K562 (cell line): ENCODE results near the gene CNNM4. TPM values are rescaled to one million over a fixed set of nuclear protein-coding genes. Genes with fewer than 3 reads are reported as not detected.

Experiments used
- ARID3B ChIP-seq: fragments of 250-450 bp; sonication (Bioruptor Pico); IDR thresholded peaks from 2 replicates; pipeline ENCODE4 v1.4.0; 2020; ENCODE audit warnings: borderline replicate concordance
- HCFC1 ChIP-seq: IDR thresholded peaks from 2 replicates; pipeline ENCODE4 v1.6.1; 2012; ENCODE audit warnings: low read depth, low read length, improper control_type of control experiment
- REST ChIP-seq, 2 experiments: fragments of 450-650 bp; formaldehyde crosslinking in 1 of 2; IDR thresholded peaks; 2 replicates each; pipeline versions ENCODE4 v1.4.0 to v1.6.1; 2014 to 2020; ENCODE audit warnings: mild to moderate bottlenecking in 2 of 2, borderline replicate concordance in 1 of 2, low read depth in 1 of 2
- SP2 ChIP-seq: IDR thresholded peaks from 2 replicates; pipeline ENCODE4 v1.6.1; 2011; ENCODE audit warnings: mild to moderate bottlenecking, low read depth, low read length, moderate library complexity; ENCODE audit not compliant: poor library complexity, severe bottlenecking; ENCODE audit errors: extremely low read depth
- ZNF766 ChIP-seq: fragments of 200-800 bp; sonication (Bioruptor generic); conservative IDR thresholded peaks from 2 replicates; pipeline ENCODE4 v1.6.1; 2016; ENCODE audit warnings: missing genetic modification characterization, missing compliant biosample characterization
- polyA plus RNA-seq, 8 experiments: library from polyadenylated mRNA; depleted of rRNA in 4 of 8; stranded (reverse) in 5 of 8; unstranded in 3 of 8; fragments of >200 nt; fragmentation: Nextera tagmentation in 2 of 8; fragmentation: Illumina TruSeq in 1 of 8; extraction: Ambion mirVana in 2 of 8; extraction: Trizol in 1 of 8; gene quantifications; 2 replicates each; pipeline versions ENCODE4 v1.2.1 to v1.2.3, GENCODE V29; 2011 to 2014; ENCODE audit warnings: inconsistent platforms in 1 of 8, missing spikeins in 1 of 8
- total RNA-seq, 7 experiments: library from RNA; depleted of rRNA in 6 of 7; stranded (reverse); fragments of >200 nt in 6 of 7; fragmentation: Illumina TruSeq in 2 of 7; extraction: Trizol in 2 of 7; gene quantifications; 2 replicates each; pipeline versions ENCODE4 v1.2.1 to v1.2.3, GENCODE V29; 2011 to 2021; ENCODE audit warnings: low replicate concordance in 1 of 7

Gene CNNM4
- total and polyA plus RNA-seq, 9 of the 15 experiments (the other 6 are each of a cell fraction or from before 2014, with no cell fraction given): 0.96 to 6.3 (median 2.8) TPM

GRCh38 chr2:96806468-96807126 lies 45.9 kb downstream of the CNNM4 start (continued):
- TF ChIP-seq SP2: no peak
- TF ChIP-seq REST (IDR thresholded peaks at IDR 0.05; ENCODE audit: borderline replicate concordance): no peak
- TF ChIP-seq REST (CRISPR knock-in tag; IDR thresholded peaks at IDR 0.05; ENCODE audit: low read depth): no peak
- no peak for TF ChIP-seq HCFC1
- no peak for TF ChIP-seq ARID3B (CRISPR knock-in tag)
- no peak for TF ChIP-seq ZNF766 (CRISPR knock-in tag)
